OCI-LY1 (cell line): ENCODE results near the gene LDLRAD4.

Experiments used
- H2AFZ ChIP-seq: fragments of 200-600 bp; sonication (generic), shearing (Covaris generic); 2 replicates; pipeline ENCODE4 v1.6.0; 2014; ENCODE audit warnings: antibody characterized with exemption, mild to moderate bottlenecking, low read length
- H3F3A ChIP-seq: fragments of 200-600 bp; sonication (generic), shearing (Covaris generic); 2 replicates; pipeline ENCODE4 v1.6.0; 2014; ENCODE audit warnings: mild to moderate bottlenecking, antibody characterized with exemption, low read length, moderate library complexity; ENCODE audit not compliant: insufficient read depth
- H3K27ac ChIP-seq: fragments of 200-600 bp; sonication (generic); 2 replicates; pipeline ENCODE4 v1.5.1; 2014; ENCODE audit warnings: low read length, mixed run types, mild to moderate bottlenecking, low read depth; ENCODE audit not compliant: poor library complexity, severe bottlenecking
- H3K27me3 ChIP-seq: fragments of 200-600 bp; sonication (generic); 2 replicates; pipeline ENCODE4 v1.6.0; 2014; ENCODE audit warnings: antibody characterized with exemption, mild to moderate bottlenecking, low read length, moderate library complexity; ENCODE audit not compliant: insufficient read depth
- H3K36me3 ChIP-seq: fragments of 200-600 bp; sonication (generic); 2 replicates; pipeline ENCODE4 v1.6.1; 2014; ENCODE audit warnings: mild to moderate bottlenecking, antibody characterized with exemption, low read length, moderate library complexity, mixed read lengths; ENCODE audit not compliant: insufficient read depth
- H3K4me1 ChIP-seq: fragments of 200-600 bp; sonication (generic); 2 replicates; pipeline ENCODE4 v1.5.1; 2014; ENCODE audit warnings: mild to moderate bottlenecking, low read length, moderate library complexity; ENCODE audit not compliant: insufficient read depth, severe bottlenecking
- H3K4me2 ChIP-seq: fragments of 200-600 bp; sonication (generic), shearing (Covaris generic); 2 replicates; pipeline ENCODE4 v1.6.1; 2014; ENCODE audit warnings: low read length
- H3K4me3 ChIP-seq: fragments of 200-600 bp; sonication (generic); 2 replicates; pipeline ENCODE4 v1.5.1; 2014; ENCODE audit warnings: low read length, low read depth, mild to moderate bottlenecking, mixed read lengths; ENCODE audit not compliant: poor library complexity, severe bottlenecking
- H3K79me2 ChIP-seq: fragments of 200-600 bp; shearing (Covaris generic); 2 replicates; pipeline ENCODE4 v1.6.1; 2016; ENCODE audit warnings: mixed run types, low read length, mixed read lengths; ENCODE audit not compliant: insufficient read depth
- H3K9ac ChIP-seq: fragments of 200-600 bp; sonication (generic), shearing (Covaris generic); 2 replicates; pipeline ENCODE4 v1.6.1; 2014; ENCODE audit warnings: mild to moderate bottlenecking, low read length, mixed read lengths
- H3K9me2 ChIP-seq: fragments of 200-600 bp; sonication (generic), shearing (Covaris generic); 2 replicates; pipeline ENCODE4 v1.6.1; 2014; ENCODE audit warnings: low read depth, mild to moderate bottlenecking, low read length, mixed read lengths
- H3K9me3 ChIP-seq: fragments of 200-600 bp; shearing (Covaris generic); 2 replicates; pipeline ENCODE4 v1.6.1; 2014; ENCODE audit warnings: low read length, mixed read lengths
- H4K20me1 ChIP-seq: fragments of 200-600 bp; sonication (generic), shearing (Covaris generic); 2 replicates; pipeline ENCODE4 v1.6.0; 2016; ENCODE audit warnings: mild to moderate bottlenecking, low read length; ENCODE audit not compliant: insufficient read depth
- EZH2 ChIP-seq: fragments of 200-600 bp; sonication (generic), shearing (Covaris generic); IDR thresholded peaks from 2 replicates; pipeline ENCODE4 v1.8.0; 2017; ENCODE audit warnings: borderline replicate concordance, mixed run types, mild to moderate bottlenecking, antibody characterized with exemption, low read length, moderate library complexity, mixed read lengths
- TF ChIP-seq, protein P1 (sequence below): fragments of 200-600 bp; sonication (generic), shearing (Covaris generic); IDR thresholded peaks from 2 replicates; pipeline ENCODE4 v1.5.1; 2017; ENCODE audit warnings: mild to moderate bottlenecking, antibody characterized with exemption, low read length, moderate library complexity, mixed read lengths

The LDLRAD4 gene

GRCh38 chr18:13485604-13486003 is 267.0 kb downstream of the LDLRAD4 start:
- no peaks in the 10 kb centered on the region for H3F3A ChIP-seq
- no peaks in the 10 kb centered on the region for H4K20me1 ChIP-seq
- H3K4me3 ChIP-seq, result no peak overlapping the region
- no peaks in the 10 kb centered on the region for H3K27me3 ChIP-seq
- H2AFZ ChIP-seq, result no peak overlapping the region
- no peak overlapping the region for H3K4me2 ChIP-seq
- H3K79me2 ChIP-seq, result no peaks in the 10 kb centered on the region
- H3K27ac ChIP-seq, result no peak overlapping the region
- no peak for TF ChIP-seq EZH2
- TF ChIP-seq, protein P1, sequence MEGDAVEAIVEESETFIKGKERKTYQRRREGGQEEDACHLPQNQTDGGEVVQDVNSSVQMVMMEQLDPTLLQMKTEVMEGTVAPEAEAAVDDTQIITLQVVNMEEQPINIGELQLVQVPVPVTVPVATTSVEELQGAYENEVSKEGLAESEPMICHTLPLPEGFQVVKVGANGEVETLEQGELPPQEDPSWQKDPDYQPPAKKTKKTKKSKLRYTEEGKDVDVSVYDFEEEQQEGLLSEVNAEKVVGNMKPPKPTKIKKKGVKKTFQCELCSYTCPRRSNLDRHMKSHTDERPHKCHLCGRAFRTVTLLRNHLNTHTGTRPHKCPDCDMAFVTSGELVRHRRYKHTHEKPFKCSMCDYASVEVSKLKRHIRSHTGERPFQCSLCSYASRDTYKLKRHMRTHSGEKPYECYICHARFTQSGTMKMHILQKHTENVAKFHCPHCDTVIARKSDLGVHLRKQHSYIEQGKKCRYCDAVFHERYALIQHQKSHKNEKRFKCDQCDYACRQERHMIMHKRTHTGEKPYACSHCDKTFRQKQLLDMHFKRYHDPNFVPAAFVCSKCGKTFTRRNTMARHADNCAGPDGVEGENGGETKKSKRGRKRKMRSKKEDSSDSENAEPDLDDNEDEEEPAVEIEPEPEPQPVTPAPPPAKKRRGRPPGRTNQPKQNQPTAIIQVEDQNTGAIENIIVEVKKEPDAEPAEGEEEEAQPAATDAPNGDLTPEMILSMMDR, result no peak
- H3K4me1 ChIP-seq, result no peaks in the 10 kb centered on the region
- H3K9me3 ChIP-seq, result no peaks in the 10 kb centered on the region
- no peaks in the 10 kb centered on the region for H3K9me2 ChIP-seq
- no peaks in the 10 kb centered on the region; the same call in 1 of the 2 replicates for H3K36me3 ChIP-seq
- H3K9ac ChIP-seq, result no peak overlapping the region

DNA sequence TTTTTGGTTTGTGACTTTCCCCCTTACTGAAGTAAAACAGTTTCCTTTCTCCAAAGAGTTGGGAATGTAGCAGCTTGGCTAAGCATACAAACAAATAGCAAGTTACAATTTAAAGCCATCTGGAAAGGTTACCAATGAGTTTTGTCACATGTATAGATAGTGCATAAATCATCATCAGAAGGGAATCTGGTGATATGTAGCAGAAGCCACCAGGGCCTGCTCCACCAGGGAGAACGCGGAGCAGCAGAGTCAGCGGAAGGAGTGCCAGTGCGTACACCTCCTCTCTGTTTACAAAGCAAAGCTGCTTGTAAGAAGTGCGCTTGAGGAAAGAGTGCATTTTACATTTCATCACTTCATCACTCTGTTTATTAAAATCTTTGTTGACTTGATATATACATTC is 267.7 kb downstream of the LDLRAD4 start:
- Histone ChIP-seq H3K9ac (no peak overlapping the region), H3K4me2 (no peak overlapping the region), H4K20me1 (no peaks in the 10 kb centered on the region), H3F3A (no peaks in the 10 kb centered on the region), H3K9me2 (no peaks in the 10 kb centered on the region), H3K4me1 (no peaks in the 10 kb centered on the region), H3K36me3 (no peaks in the 10 kb centered on the region), H3K9me3 (no peaks in the 10 kb centered on the region), H3K27ac (no peak overlapping the region), H3K27me3 (no peaks in the 10 kb centered on the region), H3K79me2 (no peaks in the 10 kb centered on the region), H3K4me3 (no peak overlapping the region), H2AFZ (no peak overlapping the region)
- no peak for TF ChIP-seq EZH2
- TF ChIP-seq, protein P1, result no peak

DNA sequence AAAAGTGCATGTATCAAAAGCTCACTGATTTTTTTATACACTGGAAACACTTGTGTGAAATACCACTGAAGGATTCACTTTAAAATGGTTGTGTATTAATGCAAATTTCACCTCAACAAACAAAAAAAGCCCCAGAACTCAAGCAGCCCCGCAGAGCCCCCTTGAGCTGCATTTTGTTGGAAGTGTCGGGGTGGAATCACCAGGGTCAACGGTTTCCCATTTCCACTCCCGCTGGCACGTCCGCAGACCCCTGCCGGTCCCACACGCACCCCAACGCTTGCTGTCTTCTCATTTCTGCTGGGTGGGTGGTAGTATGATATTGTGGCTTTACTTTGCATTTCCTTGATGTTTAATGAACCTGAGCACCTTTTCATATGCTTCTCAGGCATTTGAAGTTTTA is 268.1 kb downstream of the LDLRAD4 start:
- Histone ChIP-seq H3K36me3 (no peaks in the 10 kb centered on the region), H3K9ac (no peak overlapping the region), H2AFZ (no peak overlapping the region), H3K4me3 (no peak overlapping the region), H4K20me1 (no peaks in the 10 kb centered on the region), H3K9me3 (no peaks in the 10 kb centered on the region), H3F3A (no peaks in the 10 kb centered on the region), H3K27me3 (no peaks in the 10 kb centered on the region), H3K27ac (no peak overlapping the region), H3K79me2 (no peaks in the 10 kb centered on the region), H3K4me2 (no peak overlapping the region), H3K9me2 (no peaks in the 10 kb centered on the region), H3K4me1 (no peaks in the 10 kb centered on the region)
- no peak for TF ChIP-seq EZH2
- TF ChIP-seq, protein P1, result no peak
